ENCODE measurements around the gene APBB2.

DNA sequence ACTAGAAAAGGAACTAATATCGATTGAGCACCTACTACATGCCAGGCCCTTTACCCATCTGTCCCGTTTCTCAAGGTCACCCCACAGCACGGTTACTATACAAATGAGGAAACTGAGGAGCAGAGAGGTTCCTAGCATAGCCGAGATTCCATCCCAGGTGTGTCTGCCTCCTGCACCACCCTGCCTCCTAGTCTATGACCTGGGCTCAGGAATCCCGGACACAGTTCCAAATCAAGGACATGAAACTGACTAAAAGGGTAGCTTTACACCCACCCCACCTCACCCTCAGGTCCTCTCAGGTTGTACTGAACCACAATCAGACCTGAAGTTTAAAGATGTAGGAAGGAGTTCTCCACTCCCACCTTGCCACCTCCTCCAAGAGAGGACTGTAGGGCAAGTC lies 55.6 kb downstream of the APBB2 start:
- TF ChIP-seq JUNB (IDR thresholded peaks at IDR 0.05), result no peak
- TF ChIP-seq, protein P1, sequence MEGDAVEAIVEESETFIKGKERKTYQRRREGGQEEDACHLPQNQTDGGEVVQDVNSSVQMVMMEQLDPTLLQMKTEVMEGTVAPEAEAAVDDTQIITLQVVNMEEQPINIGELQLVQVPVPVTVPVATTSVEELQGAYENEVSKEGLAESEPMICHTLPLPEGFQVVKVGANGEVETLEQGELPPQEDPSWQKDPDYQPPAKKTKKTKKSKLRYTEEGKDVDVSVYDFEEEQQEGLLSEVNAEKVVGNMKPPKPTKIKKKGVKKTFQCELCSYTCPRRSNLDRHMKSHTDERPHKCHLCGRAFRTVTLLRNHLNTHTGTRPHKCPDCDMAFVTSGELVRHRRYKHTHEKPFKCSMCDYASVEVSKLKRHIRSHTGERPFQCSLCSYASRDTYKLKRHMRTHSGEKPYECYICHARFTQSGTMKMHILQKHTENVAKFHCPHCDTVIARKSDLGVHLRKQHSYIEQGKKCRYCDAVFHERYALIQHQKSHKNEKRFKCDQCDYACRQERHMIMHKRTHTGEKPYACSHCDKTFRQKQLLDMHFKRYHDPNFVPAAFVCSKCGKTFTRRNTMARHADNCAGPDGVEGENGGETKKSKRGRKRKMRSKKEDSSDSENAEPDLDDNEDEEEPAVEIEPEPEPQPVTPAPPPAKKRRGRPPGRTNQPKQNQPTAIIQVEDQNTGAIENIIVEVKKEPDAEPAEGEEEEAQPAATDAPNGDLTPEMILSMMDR (IDR thresholded peaks at IDR 0.05 in 2 of 3, conservative IDR thresholded peaks at IDR 0.05 in 1 of 3; ENCODE audit: control insufficient read depth in 2 of 3, extremely low read depth in 1 of 3, insufficient read depth in 1 of 3, low read depth in 3 of 3, low read length in 3 of 3), result no peak
- TF ChIP-seq SREBF1 (IDR thresholded peaks at IDR 0.05; ENCODE audit: low read length), result no peak
- no peak for TF ChIP-seq EP300 (IDR thresholded peaks at IDR 0.05; ENCODE audit: borderline replicate concordance in 1 of 2, control insufficient read depth in 1 of 2, low read depth in 2 of 2, low read length in 2 of 2)
- TF ChIP-seq CBX5 (IDR thresholded peaks at IDR 0.05; ENCODE audit: low read depth), result no peak
- no peak for TF ChIP-seq ZBED1 (IDR thresholded peaks at IDR 0.05; ENCODE audit: borderline replicate concordance)
- TF ChIP-seq EZH2 (IDR thresholded peaks at IDR 0.05; ENCODE audit: borderline replicate concordance, control insufficient read depth, low read depth, low read length), result no peak
- TF ChIP-seq, protein P2, sequence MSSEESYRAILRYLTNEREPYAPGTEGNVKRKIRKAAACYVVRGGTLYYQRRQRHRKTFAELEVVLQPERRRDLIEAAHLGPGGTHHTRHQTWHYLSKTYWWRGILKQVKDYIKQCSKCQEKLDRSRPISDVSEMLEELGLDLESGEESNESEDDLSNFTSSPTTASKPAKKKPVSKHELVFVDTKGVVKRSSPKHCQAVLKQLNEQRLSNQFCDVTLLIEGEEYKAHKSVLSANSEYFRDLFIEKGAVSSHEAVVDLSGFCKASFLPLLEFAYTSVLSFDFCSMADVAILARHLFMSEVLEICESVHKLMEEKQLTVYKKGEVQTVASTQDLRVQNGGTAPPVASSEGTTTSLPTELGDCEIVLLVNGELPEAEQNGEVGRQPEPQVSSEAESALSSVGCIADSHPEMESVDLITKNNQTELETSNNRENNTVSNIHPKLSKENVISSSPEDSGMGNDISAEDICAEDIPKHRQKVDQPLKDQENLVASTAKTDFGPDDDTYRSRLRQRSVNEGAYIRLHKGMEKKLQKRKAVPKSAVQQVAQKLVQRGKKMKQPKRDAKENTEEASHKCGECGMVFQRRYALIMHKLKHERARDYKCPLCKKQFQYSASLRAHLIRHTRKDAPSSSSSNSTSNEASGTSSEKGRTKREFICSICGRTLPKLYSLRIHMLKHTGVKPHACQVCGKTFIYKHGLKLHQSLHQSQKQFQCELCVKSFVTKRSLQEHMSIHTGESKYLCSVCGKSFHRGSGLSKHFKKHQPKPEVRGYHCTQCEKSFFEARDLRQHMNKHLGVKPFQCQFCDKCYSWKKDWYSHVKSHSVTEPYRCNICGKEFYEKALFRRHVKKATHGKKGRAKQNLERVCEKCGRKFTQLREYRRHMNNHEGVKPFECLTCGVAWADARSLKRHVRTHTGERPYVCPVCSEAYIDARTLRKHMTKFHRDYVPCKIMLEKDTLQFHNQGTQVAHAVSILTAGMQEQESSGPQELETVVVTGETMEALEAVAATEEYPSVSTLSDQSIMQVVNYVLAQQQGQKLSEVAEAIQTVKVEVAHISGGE (CRISPR knock-in tag; IDR thresholded peaks at IDR 0.05), result no peak
- no peak for TF ChIP-seq HDAC2 (IDR thresholded peaks at IDR 0.05)
- TF ChIP-seq EGR1 (IDR thresholded peaks at IDR 0.05; ENCODE audit: borderline replicate concordance in 1 of 2, low read depth in 2 of 2, low read length in 2 of 2), result no peak
- no peak for TF ChIP-seq POLR2A (IDR thresholded peaks at IDR 0.05; ENCODE audit: low read depth, low read length)
- TF ChIP-seq BACH1 (IDR thresholded peaks at IDR 0.05; ENCODE audit: borderline replicate concordance), result no peak
- TF ChIP-seq, protein P3, sequence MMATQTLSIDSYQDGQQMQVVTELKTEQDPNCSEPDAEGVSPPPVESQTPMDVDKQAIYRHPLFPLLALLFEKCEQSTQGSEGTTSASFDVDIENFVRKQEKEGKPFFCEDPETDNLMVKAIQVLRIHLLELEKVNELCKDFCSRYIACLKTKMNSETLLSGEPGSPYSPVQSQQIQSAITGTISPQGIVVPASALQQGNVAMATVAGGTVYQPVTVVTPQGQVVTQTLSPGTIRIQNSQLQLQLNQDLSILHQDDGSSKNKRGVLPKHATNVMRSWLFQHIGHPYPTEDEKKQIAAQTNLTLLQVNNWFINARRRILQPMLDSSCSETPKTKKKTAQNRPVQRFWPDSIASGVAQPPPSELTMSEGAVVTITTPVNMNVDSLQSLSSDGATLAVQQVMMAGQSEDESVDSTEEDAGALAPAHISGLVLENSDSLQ (IDR thresholded peaks at IDR 0.05), result no peak
- TF ChIP-seq KDM1A (IDR thresholded peaks at IDR 0.05; ENCODE audit: borderline replicate concordance), result no peak
